LNCAP (cell line): ENCODE data around the gene LRRC18.

Source experiments
- TF ChIP-seq, protein P1 (sequence below): fragments of 450-650 bp; IDR thresholded peaks from 2 replicates; pipeline ENCODE4 v1.5.1; 2017; ENCODE audit warnings: mild to moderate bottlenecking

LRRC18 gene

DNA sequence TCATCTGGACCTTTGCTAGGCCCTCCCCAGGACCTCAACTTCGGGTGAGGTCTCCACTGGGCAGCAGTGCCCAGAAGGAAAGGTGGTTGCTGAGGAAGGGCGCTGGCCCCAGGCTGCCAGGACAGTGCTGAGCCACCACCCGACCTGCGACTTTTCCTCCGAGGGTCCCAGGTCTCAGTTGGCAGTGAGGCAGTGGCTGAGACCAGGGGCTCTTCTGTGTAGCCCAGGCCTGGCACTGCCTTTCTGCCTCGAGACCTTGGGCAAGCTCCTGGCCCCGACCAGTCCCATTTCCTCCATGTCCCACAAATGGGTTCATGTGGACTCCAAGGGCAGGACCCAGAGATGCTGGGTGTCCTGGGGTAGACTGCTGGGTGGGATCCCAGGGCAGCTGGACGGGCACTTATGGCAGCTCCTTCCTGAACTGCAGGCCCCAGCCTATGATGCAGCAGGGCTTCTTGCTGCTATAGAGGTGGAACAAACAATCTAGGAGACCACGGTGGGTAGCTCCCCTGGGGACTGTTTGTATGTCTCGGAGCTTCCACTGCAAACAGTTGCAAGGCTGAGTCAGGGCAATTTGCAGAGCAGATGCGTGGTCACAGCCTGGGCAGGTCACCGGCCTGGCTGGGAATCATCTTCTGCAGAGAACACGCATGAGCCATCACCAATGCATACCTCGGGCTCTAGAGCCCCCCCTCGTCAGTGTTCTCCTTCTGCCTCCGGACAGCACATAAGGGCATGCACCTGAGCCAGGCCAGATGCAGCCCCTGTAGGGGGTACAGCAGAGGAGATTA, 17.9 kb upstream of the LRRC18 start:
- TF ChIP-seq, protein P1, sequence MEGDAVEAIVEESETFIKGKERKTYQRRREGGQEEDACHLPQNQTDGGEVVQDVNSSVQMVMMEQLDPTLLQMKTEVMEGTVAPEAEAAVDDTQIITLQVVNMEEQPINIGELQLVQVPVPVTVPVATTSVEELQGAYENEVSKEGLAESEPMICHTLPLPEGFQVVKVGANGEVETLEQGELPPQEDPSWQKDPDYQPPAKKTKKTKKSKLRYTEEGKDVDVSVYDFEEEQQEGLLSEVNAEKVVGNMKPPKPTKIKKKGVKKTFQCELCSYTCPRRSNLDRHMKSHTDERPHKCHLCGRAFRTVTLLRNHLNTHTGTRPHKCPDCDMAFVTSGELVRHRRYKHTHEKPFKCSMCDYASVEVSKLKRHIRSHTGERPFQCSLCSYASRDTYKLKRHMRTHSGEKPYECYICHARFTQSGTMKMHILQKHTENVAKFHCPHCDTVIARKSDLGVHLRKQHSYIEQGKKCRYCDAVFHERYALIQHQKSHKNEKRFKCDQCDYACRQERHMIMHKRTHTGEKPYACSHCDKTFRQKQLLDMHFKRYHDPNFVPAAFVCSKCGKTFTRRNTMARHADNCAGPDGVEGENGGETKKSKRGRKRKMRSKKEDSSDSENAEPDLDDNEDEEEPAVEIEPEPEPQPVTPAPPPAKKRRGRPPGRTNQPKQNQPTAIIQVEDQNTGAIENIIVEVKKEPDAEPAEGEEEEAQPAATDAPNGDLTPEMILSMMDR: no peak

DNA sequence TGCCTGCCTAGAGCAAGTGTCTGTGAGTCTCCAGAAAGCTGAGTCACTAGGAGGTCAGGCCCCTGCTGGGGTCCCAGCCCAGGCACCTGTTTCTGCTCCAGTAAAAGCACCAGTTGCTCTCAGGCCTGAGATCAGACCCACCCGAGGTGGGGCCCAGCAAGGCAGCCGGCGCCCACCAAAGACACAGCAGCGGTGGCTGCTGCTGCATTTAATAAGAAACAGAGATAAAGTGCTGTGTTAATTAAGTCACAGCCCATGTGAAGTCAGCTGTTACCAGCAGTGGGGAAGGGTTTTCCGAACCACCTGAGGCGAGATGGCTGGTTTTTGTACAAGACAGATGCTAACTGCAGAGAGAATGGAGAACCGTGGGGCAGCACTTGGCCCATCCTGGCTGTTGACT, 12.1 kb upstream of the LRRC18 start:
- TF ChIP-seq, protein P1: no peak

DNA sequence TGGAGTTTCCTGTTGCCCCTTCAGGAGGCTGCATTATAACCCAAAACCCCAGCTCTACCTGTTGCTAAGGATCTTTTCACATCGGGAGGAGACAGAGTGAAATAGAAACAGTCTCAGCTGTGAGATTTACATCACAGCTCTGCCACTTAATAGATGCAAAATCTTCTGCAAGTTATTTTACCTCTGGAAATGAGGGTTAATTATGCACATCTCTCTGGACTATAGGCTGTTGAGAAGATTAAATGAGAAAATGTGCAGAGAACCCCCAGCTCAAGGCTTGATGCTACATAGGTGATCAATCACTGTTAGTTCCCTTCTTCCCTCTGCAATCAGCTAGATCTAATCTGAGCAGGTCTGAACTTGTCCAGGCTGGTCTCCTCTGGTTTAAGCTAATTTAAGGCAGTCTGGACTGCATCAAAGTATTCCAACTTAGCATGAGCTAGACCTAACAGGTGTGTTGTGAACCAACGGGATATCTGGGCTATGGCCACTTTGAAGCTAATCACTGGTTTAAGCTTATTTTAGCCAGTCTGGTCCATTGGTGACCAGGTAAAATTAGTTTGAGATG, 8.9 kb upstream of the LRRC18 start:
- TF ChIP-seq, protein P1: no peak

DNA sequence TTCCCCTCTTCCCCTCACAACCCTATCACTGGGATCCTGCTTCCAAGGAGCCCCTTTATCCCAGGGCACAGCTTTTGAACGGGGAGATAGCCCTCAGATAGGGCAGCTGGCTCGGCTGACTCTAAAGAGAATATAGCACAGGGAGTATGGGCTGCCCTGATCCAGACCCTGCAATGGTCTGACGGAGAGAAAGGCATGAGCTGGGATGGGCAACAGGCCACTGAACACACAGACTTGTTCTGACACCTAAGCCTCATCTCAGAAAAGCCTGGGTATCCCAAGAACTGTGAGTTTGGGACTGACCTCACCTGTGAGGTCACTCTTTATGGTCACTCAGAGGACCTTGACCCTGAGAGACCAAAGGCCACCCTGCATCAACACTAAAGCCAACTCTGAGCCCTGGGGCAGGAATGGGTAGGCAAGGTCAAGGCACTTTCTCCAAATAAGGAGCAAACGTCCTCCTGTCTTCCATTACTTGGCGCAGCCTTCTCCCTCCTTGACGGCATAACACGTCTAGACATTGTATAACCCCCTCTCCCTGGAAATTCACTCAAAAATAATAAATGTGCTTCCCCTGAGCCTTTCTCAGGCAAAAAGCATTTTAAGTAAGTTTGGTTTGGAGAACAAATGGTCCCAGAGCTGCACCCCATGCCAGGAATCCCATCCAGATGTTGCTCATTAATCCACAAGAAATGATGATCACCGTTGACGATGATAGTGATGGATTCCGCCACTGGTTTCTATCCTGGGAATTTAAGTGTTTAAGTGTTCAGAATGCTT, 8.2 kb upstream of the LRRC18 start:
- TF ChIP-seq, protein P1: no peak

DNA sequence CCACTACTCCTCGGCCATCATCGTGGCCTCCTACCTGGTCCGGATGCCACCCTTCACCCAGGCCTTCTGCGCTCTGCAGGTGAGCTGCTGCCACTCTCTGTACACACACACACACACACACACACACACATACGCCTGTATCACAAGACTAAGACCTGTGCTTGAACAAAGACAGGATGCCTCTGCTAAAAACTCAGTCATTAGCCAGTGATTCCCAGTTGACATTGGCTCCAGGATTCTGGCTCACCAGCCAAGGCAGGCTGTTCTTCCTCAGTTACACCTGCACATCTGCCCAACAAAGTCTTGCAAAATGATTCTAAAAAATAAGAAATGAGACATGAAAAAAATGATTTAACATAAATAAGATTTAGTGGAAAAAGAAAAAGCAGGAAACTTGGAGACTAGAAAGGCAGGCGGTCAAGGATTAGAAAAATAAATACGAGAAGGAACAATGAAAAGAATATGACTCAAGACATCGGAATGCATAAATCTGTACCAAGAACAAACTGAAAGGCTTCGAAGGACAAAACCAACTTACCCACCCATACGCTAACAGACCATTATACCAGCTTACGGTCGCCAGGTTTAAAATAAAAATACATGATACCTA, 7.4 kb upstream of the LRRC18 start:
- TF ChIP-seq, protein P1: no peak

DNA sequence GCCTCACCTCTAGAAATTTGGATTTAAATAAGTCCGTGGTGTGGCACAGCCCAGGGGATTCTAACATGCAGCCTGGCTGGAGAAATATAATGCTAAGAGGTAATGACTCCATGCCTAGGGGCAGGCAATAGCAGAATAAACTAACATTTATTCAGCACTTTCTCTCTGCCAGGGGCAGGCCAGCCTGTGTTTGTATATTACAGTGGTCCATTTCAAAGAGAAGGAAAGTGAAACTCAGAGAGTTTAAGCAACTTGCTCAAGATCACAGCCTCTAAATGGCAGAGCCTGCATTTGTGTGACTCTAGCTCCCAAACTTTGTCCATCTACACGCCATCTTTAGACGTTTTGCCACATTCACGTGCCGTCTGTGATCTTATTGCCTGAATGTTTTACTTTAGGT, 6.7 kb upstream of the LRRC18 start:
- TF ChIP-seq, protein P1: no peak

DNA sequence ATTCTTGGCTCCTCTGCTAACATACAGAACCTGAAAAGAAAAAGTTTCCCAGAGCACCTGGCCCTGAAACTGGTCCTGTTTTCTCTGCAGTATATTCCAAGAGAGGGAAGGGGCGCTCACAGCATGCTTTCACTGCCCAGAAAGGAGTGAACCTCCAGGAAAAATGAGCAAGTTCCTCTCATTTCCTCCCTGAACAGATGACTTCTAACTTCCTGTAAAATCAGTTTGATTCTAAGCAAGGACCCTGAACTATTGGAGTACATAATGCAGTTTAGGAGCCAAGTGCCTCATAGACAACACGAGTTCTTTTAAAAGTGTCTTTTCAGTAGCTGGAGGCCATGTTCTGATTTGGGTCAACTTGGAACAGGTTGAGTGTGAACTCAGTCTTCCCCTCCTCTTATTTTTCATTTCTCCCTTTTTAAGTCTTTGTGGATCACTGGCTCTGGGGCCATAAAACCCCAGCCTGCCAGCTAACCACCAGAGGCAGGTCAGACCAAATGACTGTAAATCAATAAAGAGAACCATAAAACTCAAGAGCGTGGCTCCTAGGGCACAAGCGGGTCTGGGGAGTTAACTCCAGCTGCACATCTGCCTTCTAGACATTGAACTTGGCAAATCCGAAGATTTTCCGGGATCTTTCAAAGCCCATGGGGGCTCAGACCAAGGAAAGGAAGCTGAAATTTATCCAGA, 5.9 kb upstream of the LRRC18 start:
- TF ChIP-seq, protein P1: no peak
